Measurements from ENCODE around the gene ELMO1.

DNA sequence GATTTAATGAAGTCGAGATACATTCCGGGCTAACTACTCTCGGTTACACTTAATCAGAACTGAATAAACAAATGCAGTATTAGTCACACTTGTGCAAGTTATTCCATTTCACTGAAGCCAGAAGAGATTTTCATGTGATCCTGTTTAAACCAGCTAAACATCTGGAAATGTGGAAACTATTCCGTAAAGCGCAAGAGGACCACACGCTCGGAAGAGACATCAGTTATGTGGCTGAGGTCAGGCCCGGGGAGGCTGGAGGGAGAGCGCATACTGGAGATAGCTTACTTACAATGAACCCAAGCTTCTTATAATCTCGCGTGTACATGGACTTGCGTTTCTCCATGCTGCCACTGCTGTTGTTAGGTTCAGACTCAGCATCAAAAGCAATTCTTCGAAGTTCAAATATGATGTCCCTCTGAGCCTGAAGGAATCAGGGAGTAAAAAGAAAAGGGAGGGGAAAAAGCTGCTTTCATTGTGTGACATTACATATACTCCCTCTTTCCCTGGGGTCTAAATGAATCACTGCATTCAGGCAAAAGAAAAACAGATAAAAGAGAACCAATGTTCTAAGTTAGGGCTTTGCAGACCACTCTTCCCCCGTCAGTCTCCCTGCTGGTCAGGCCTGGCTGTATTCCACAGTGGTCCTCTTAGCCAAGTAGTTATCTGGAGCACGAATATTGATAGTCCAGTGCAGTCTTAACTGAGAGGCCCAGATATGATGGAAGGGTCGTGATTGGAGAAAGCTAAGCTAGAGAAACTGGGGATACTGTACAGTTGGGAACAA, 237.4 kb downstream of the ELMO1 start:
- TF ChIP-seq, protein P1, sequence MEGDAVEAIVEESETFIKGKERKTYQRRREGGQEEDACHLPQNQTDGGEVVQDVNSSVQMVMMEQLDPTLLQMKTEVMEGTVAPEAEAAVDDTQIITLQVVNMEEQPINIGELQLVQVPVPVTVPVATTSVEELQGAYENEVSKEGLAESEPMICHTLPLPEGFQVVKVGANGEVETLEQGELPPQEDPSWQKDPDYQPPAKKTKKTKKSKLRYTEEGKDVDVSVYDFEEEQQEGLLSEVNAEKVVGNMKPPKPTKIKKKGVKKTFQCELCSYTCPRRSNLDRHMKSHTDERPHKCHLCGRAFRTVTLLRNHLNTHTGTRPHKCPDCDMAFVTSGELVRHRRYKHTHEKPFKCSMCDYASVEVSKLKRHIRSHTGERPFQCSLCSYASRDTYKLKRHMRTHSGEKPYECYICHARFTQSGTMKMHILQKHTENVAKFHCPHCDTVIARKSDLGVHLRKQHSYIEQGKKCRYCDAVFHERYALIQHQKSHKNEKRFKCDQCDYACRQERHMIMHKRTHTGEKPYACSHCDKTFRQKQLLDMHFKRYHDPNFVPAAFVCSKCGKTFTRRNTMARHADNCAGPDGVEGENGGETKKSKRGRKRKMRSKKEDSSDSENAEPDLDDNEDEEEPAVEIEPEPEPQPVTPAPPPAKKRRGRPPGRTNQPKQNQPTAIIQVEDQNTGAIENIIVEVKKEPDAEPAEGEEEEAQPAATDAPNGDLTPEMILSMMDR (IDR thresholded peaks at IDR 0.05), result no peak
- no peak for TF ChIP-seq POLR2A (IDR thresholded peaks at IDR 0.05)

All from adrenal gland (tissue), 5 donors.